DND-41 (cell line): Measurements from ENCODE around the gene BRPF1.

ENCODE experiments used
- CTCF ChIP-seq: IDR thresholded peaks from 2 replicates; pipeline ENCODE4 v1.5.1; 2012; ENCODE audit warnings: borderline replicate concordance, low read length, moderate library complexity, mild to moderate bottlenecking; ENCODE audit not compliant: poor library complexity, severe bottlenecking; ENCODE audit errors: extremely low read depth
- EZH2 ChIP-seq: IDR thresholded peaks from 3 replicates; pipeline ENCODE4 v1.6.1; 2012; ENCODE audit warnings: borderline replicate concordance, low read depth, mild to moderate bottlenecking, moderate library complexity, low read length, inconsistent platforms; ENCODE audit not compliant: severe bottlenecking

DNA sequence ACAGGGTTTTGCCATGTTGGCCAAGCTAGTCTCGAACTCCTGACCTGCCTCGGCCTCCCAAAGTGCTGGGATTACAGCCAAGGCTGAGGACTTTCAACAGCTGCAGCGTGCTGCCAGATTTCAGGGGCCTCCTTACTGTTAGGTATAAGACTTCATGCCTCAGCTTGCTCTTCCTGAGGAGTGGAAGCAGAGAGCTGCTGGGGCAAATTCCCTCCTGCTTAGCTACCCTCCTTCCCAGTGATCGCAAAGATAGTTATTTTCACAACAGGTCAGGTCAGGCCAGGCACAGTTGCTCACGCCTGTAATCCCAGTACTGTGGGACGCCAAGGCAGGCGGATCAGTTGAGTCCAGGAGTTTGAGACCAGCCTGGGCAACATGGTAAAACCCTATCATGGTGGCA lies 30.5 kb upstream of the BRPF1 start:
- TF ChIP-seq CTCF, result no peak
- no peak for TF ChIP-seq EZH2
